HS-27A (cell line): ENCODE measurements around the gene MLF1.
A peak's percentile ranks its signal among the peaks of the same experiment; 100 is the strongest.

Experiments used
- DNase-seq: peaks from one replicate; pipeline ENCODE4 v3.0.0-alpha.2; 2012; ENCODE audit warnings: low read depth, missing footprints

Gene MLF1

DNA sequence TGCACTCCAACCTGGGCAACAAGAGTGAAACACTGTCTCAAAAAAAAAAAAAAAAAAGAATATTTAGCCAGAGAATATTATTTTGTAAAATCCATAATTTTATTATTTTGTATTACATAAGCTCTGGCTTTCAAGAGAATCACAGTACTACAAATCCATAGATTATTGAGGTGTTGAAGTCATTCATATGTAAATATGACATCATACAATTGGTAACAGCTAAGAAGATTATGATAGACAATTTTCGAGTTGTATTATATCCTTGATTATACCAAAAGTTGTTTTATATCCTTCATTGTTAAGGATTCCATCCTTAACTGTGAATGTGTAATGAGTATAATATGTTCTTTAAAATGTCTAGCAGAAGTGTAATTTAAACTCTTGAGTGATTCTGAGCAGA, 3.7 kb downstream of the MLF1 start:
- DNase-seq, result no peak

GRCh38 chr3:158590223-158590622, 19.2 kb downstream of the MLF1 start:
- no peak for DNase-seq

DNA sequence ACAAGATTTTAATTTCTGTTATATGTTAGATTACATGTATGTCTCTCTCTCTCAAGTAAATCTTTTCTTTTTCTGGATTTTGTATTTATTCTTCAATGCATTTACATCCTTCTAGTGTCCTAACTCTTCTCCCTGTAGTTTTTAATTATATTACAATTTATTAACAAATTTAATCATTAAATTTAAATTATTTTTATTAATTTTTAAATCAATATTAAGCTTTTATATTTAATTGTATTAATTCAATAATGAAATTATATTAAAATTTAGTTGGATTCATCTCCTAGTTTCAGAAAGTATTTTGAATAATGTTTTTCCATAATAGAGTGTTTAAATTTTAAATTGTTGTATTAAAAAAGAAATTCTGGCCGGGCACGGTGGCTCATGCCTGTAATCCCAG, 29.8 kb downstream of the MLF1 start:
- no peak for DNase-seq

DNA sequence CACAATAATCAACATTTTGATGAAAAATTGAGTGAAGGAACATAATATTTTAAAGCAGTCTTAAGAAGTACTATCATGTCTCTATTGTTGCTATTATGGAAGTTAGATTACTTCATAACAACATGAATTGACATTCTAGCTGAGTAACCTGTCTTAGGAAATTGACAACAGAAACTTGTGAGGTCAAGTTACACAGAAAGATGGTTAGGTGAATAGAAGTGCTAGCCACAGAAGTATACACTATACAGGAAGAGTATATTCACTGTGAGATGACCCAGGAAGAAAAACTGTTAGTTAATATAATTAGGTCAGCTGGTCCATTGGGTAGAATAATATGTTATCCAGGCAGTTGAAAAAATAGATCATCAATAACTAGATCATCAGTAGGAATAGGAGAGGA, 31.2 kb downstream of the MLF1 start:
- no peak for DNase-seq

GRCh38 chr3:158617982-158618875, 47.2 kb downstream of the MLF1 start:
- no peak for DNase-seq

- no peak for DNase-seq
Observed at GRCh38 chr3:158625881-158626280, 54.9 kb downstream of the MLF1 start.

DNA sequence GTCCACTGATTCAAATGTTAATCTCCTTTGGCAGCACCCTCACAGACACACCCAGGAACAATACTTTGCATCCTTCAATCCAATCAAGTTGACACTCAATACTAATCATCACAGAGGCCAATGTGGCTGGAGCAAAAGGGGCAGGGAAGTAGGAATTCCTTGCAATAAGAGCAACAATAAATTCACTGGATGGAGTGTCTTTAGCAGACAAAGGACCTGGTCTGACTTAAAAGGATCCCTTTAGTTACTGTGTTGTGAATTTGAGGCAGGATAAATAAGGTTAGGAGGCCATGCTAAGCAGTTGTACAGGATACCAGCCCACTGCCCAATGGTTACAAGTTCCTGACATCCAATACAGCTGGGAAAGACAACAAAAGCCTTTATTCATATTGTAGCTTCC, 61.0 kb downstream of the MLF1 start:
- DNase-seq, result no peak

DNA sequence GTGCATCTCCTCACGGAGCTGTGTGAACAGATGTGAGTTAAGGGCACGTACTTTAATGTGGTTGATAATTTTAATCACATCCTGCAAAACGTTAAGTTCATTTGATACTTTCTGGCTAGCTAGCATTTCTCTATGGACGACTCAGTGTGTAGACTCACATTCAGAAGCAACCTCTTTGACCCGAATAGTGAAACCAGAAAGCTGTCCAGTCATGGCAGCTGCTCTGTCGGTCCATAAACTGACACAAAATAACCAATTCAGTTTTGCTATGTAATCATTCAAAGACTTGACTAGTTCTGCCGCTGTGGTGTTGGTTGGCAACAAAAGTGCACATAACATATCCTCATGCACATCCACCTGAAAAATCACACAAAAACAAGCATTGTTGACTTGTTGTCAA, 69.7 kb downstream of the MLF1 start:
- no peak for DNase-seq

DNA sequence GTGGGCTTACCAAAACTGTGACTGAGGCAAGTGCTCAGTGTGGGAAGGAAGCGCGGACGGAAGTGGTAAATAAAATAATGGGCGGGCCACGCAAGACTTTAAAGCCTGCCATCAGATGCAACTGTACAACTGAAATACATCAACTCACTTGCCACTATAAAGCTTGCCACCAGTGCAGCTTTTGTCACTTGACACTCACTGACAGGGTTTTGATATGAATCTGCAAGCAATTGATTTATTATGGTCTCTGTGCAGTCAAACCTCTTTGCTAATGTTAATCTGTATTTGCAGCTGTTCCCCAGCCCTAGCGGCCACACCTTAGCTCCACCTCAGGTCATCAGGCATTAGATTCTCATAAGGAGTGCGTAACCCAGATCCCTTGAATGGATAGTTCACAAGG, 71.0 kb downstream of the MLF1 start:
- no peak for DNase-seq

GRCh38 chr3:158642474-158643210, 71.6 kb downstream of the MLF1 start:
- no peak for DNase-seq

DNA sequence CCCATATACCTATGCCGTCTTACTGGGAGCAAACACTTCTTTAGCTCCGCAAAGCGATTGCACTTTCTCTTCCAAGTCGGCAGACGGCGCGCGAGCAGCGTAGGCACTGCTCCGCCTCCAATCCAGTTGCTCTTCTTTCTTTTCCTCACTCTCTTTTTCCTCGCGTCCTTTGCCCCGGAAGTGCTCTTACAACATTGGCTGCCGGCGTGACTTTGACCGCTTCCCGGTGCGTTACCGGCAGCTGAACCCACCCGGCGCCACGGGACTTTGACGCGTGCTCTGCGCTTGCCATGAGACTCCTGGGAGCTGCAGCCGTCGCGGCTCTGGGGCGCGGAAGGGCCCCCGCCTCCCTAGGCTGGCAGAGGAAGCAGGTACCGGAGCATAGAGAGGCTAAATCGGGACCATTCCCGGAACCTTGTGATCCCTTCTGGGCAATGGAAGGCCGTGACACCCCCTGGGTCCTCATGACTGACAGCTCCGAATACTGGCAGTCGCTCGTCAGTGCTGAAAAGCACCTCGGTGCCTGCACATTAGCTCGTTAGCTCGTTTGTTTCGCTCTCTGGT, 73.4 kb downstream of the MLF1 start, which contains the start of gene GFM1:
GFM1 (plus strand) TSS at position 183 of the 564 bp plus-strand sequence; CDS start at position 291, 108 bp downstream.
- peak; percentile 76 for DNase-seq

DNA sequence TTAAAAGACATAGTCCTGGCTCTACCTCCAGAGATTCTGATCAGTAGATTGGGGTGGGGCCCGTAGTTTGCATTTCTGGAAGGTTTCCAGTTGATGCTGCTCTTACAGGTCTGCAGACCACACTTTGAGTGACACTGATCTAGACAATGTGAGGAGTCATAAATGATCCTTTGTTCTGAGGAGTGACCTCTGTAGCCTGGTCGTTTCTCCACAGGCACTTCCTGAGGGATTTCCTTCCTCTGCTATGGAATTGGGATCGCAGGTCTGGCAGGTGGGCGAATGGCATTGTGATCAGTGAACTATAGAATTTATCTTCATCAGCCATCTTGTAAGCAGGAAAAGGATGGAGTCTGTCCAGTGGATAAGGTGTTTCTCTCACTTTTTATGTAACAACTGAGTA, 78.8 kb downstream of the MLF1 start:
- DNase-seq, result no peak

- no peak for DNase-seq
Observed at GRCh38 chr3:158651192-158651591, 80.2 kb downstream of the MLF1 start.

DNA sequence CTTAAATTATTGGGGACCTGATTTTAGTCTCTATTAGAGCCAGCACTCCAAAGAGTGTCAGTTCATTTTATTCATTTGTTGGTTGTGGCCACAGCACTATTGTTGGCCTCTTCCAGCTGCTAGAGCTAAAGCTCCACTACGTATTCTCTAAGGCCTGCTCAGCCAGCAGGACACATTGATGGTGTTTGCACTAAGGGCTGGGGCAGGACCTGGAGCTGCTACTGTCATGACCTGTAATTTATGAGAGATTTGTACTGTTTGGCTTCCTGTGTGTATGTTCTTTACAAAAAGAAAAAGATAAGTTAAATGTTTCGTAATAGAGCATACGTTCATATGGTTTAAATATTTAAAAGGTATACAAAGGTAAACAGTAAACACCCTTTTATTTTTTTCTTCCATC, 81.5 kb downstream of the MLF1 start:
- no peak for DNase-seq
